Measurements from ENCODE around the gene CCDC149. TPM values are rescaled to one million over a fixed set of nuclear protein-coding genes. Genes with fewer than 3 reads are reported as not detected.

The CCDC149 gene
- total and polyA plus RNA-seq, 5 donors from 2014 or later = not detected

GRCh38 chr4:24793219-24794005 is 119.4 kb downstream of the CCDC149 start:
- Histone ChIP-seq H3K27me3 (ENCODE audit: control insufficient read depth, insufficient read depth, low read length) (no peaks in the 10 kb centered on the region), H3K4me1 (ENCODE audit: control insufficient read depth, insufficient read depth, low read length, poor library complexity, severe bottlenecking) (no peaks in the 10 kb centered on the region), H3K4me3 (ENCODE audit: low read depth, low read length) (no peak overlapping the region), H3K36me3 (ENCODE audit: control insufficient read depth, insufficient read depth, low read length) (no peaks in the 10 kb centered on the region), H3K27ac (ENCODE audit: insufficient read depth, low read length, poor library complexity, severe bottlenecking) (no peak overlapping the region), H3K9me3 (ENCODE audit: control insufficient read depth in 2 of 2, low read length in 2 of 2) (no peaks in the 10 kb centered on the region)
- DNase-seq (no peak), ATAC-seq (ENCODE audit: low read depth in 2 of 2) (no peak)
- Mint-ChIP-seq H3K4me1 (no peaks in the 10 kb centered on the region), H3K9me3 (peaks cover 0 to 10% (median under 1%) of the 10 kb centered on the region in 7 donors), H3K27ac (no peak overlapping the region), H3K4me3 (no peak overlapping the region), H3K27me3 (peaks cover 16% of the 10 kb centered on the region), H3K36me3 (no peaks in the 10 kb centered on the region)

DNA sequence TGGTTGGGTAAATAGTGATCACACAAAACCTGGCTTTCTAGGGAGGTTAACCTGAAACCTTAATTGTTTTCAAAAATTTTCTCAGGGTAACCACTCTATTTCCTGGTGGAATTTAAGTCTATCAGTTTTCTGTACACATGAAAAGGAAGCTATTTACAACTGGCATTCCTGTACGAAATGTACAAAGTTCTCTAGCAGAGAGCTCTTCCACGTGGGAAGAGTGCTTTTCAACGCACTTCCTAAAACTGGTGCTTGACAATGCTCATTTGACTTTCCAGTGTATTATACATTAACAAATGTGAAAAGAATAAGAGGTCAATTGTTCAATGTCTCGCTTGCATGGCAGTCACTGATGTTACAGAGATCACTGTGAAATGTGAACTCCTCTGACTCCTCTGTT is 120.3 kb downstream of the CCDC149 start:
- H3K36me3 Mint-ChIP-seq = no peaks in the 10 kb centered on the region
- H3K4me3 Mint-ChIP-seq = no peak overlapping the region
- no peaks in the 10 kb centered on the region for H3K9me3 ChIP-seq (ENCODE audit: control insufficient read depth in 2 of 2, low read length in 2 of 2)
- H3K4me1 Mint-ChIP-seq = no peaks in the 10 kb centered on the region
- no peak for DNase-seq
- H3K9me3 Mint-ChIP-seq = peaks cover 0 to 10% (median 0%) of the 10 kb centered on the region in 7 donors
- no peak overlapping the region for H3K27ac ChIP-seq (ENCODE audit: insufficient read depth, low read length, poor library complexity, severe bottlenecking)
- no peak overlapping the region for H3K27ac Mint-ChIP-seq
- no peaks in the 10 kb centered on the region for H3K4me1 ChIP-seq (ENCODE audit: control insufficient read depth, insufficient read depth, low read length, poor library complexity, severe bottlenecking)
- peaks cover 9% of the 10 kb centered on the region for H3K27me3 Mint-ChIP-seq
- H3K36me3 ChIP-seq (ENCODE audit: control insufficient read depth, insufficient read depth, low read length) = no peaks in the 10 kb centered on the region
- ATAC-seq (ENCODE audit: low read depth in 2 of 2) = no peak
- H3K27me3 ChIP-seq (ENCODE audit: control insufficient read depth, insufficient read depth, low read length) = no peaks in the 10 kb centered on the region
- no peak overlapping the region for H3K4me3 ChIP-seq (ENCODE audit: low read depth, low read length)

- ATAC-seq (ENCODE audit: low read depth in 2 of 2) (no peak), DNase-seq (no peak)
- H3K36me3 ChIP-seq (ENCODE audit: control insufficient read depth, insufficient read depth, low read length) = no peaks in the 10 kb centered on the region
- no peak overlapping the region for H3K4me3 ChIP-seq (ENCODE audit: low read depth, low read length)
- H3K36me3 Mint-ChIP-seq = no peaks in the 10 kb centered on the region
- H3K27ac Mint-ChIP-seq = no peak overlapping the region
- H3K4me1 ChIP-seq (ENCODE audit: control insufficient read depth, insufficient read depth, low read length, poor library complexity, severe bottlenecking) = no peaks in the 10 kb centered on the region
- no peaks in the 10 kb centered on the region for H3K27me3 ChIP-seq (ENCODE audit: control insufficient read depth, insufficient read depth, low read length)
- H3K4me3 Mint-ChIP-seq = no peak overlapping the region
- H3K9me3 ChIP-seq (ENCODE audit: control insufficient read depth in 2 of 2, low read length in 2 of 2) = no peaks in the 10 kb centered on the region
- no peaks in the 10 kb centered on the region for H3K4me1 Mint-ChIP-seq
- H3K27me3 Mint-ChIP-seq = peaks cover 9% of the 10 kb centered on the region
- no peak overlapping the region for H3K27ac ChIP-seq (ENCODE audit: insufficient read depth, low read length, poor library complexity, severe bottlenecking)
- H3K9me3 Mint-ChIP-seq = peaks cover 0 to 10% (median 4%) of the 10 kb centered on the region in 7 donors
Observed at GRCh38 chr4:24791043-24791442, 121.8 kb downstream of the CCDC149 start.

GRCh38 chr4:24783506-24783905 is 129.3 kb downstream of the CCDC149 start:
- ATAC-seq (ENCODE audit: low read depth in 2 of 2) (no peak), DNase-seq (no peak)
- Mint-ChIP-seq H3K27ac (no peak overlapping the region), H3K4me3 (no peak overlapping the region), H3K9me3 (peaks cover 0 to 4% (median 1%) of the 10 kb centered on the region in 7 donors), H3K4me1 (no peaks in the 10 kb centered on the region), H3K27me3 (peaks cover 8% of the 10 kb centered on the region), H3K36me3 (no peaks in the 10 kb centered on the region)
- H3K9me3 ChIP-seq (ENCODE audit: control insufficient read depth in 2 of 2, low read length in 2 of 2) = no peaks in the 10 kb centered on the region
- no peaks in the 10 kb centered on the region for H3K27me3 ChIP-seq (ENCODE audit: control insufficient read depth, insufficient read depth, low read length)
- no peak overlapping the region for H3K27ac ChIP-seq (ENCODE audit: insufficient read depth, low read length, poor library complexity, severe bottlenecking)
- no peak overlapping the region for H3K4me3 ChIP-seq (ENCODE audit: low read depth, low read length)
- H3K4me1 ChIP-seq (ENCODE audit: control insufficient read depth, insufficient read depth, low read length, poor library complexity, severe bottlenecking) = no peaks in the 10 kb centered on the region
- no peaks in the 10 kb centered on the region for H3K36me3 ChIP-seq (ENCODE audit: control insufficient read depth, insufficient read depth, low read length)

DNA sequence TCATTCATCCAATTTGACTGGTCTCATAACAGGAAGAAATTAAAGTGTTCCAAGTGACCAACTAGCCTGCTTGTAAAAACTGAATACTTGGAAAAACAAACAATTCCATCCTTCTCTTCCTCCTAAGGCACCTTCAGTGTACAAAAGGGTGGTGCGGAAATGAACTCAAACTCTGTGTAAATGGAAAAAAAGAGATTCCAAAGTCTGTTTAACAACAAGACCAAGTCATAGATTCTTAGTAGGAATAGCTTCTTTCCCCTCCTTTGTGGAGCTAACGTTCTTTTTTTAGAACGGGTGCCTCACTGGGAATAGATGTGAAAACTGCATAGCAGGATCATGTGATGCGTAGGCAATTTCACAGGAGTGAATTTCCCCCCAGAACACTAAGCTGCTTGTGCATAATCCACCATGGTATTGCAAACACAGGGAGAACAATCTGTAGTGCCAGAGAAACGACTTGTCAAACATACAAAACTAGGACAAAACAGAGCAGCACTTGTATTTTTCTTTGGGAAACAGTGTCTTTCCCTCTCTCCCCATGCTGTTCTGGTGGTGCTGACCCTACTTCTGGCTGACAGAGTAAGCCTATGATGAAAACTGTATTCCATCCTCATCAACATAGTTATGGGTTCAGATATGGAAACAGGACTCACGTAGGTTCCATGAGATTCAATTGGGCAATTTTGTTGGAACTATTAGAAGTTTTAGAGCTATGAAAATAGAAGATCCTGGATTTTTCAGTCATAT is 130.7 kb downstream of the CCDC149 start:
- Mint-ChIP-seq H3K4me3 (no peak overlapping the region), H3K9me3 (peaks cover 0 to 6% (median 2%) of the 10 kb centered on the region in 7 donors), H3K4me1 (no peaks in the 10 kb centered on the region), H3K27ac (no peak overlapping the region), H3K36me3 (no peaks in the 10 kb centered on the region), H3K27me3 (peaks cover 12% of the 10 kb centered on the region)
- Histone ChIP-seq H3K27ac (ENCODE audit: insufficient read depth, low read length, poor library complexity, severe bottlenecking) (no peak overlapping the region), H3K4me1 (ENCODE audit: control insufficient read depth, insufficient read depth, low read length, poor library complexity, severe bottlenecking) (no peaks in the 10 kb centered on the region), H3K36me3 (ENCODE audit: control insufficient read depth, insufficient read depth, low read length) (no peaks in the 10 kb centered on the region), H3K4me3 (ENCODE audit: low read depth, low read length) (no peak overlapping the region), H3K9me3 (ENCODE audit: control insufficient read depth in 2 of 2, low read length in 2 of 2) (no peaks in the 10 kb centered on the region), H3K27me3 (ENCODE audit: control insufficient read depth, insufficient read depth, low read length) (no peaks in the 10 kb centered on the region)
- DNase-seq = no peak
- no peak for ATAC-seq (ENCODE audit: low read depth in 2 of 2)

DNA sequence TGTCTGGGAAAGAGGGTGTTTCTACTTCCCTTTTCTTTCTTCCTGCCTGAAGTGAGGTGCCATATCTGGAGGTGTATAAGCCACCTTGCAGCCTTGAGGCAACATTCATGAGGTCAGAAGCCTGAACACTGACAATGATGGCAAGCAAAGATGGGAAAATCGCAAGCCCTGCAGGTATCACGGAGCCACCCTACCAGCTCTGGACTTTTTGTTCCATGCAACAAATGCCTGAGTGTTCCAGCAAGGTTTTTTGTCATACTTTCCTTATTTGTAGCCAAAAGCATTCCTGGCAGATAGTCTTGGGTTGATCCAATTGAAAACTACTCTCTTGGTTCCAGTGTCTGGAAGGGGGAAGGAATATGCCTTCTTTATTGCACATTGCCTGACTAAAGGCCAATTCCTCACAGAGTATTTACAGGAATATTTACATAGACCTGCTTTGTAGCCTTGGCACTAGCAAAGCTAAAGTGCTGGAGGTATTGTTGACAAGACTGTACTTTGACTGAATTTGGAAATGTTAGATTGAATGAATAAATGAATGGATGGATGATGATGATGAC is 131.8 kb downstream of the CCDC149 start:
- no peaks in the 10 kb centered on the region for H3K4me1 ChIP-seq (ENCODE audit: control insufficient read depth, insufficient read depth, low read length, poor library complexity, severe bottlenecking)
- Mint-ChIP-seq H3K36me3 (no peaks in the 10 kb centered on the region), H3K27ac (peak overlapping the region in 1 of 3 donors; percentile 21), H3K9me3 (peaks cover 0 to 6% (median 0%) of the 10 kb centered on the region in 7 donors), H3K4me3 (no peak overlapping the region), H3K4me1 (no peaks in the 10 kb centered on the region), H3K27me3 (peaks cover 12% of the 10 kb centered on the region)
- no peak for ATAC-seq (ENCODE audit: low read depth in 2 of 2)
- no peaks in the 10 kb centered on the region for H3K9me3 ChIP-seq (ENCODE audit: control insufficient read depth in 2 of 2, low read length in 2 of 2)
- no peak overlapping the region for H3K27ac ChIP-seq (ENCODE audit: insufficient read depth, low read length, poor library complexity, severe bottlenecking)
- no peaks in the 10 kb centered on the region for H3K27me3 ChIP-seq (ENCODE audit: control insufficient read depth, insufficient read depth, low read length)
- DNase-seq = no peak
- no peaks in the 10 kb centered on the region for H3K36me3 ChIP-seq (ENCODE audit: control insufficient read depth, insufficient read depth, low read length)
- no peak overlapping the region for H3K4me3 ChIP-seq (ENCODE audit: low read depth, low read length)

GRCh38 chr4:24778464-24779225 is 134.2 kb downstream of the CCDC149 start:
- no peaks in the 10 kb centered on the region for H3K4me1 Mint-ChIP-seq

More at GRCh38 chr4:24778464-24779225, 134.2 kb downstream of the CCDC149 start:
- DNase-seq = no peak
- Mint-ChIP-seq H3K36me3 (no peaks in the 10 kb centered on the region), H3K27me3 (peaks cover 4% of the 10 kb centered on the region), H3K4me3 (no peak overlapping the region), H3K9me3 (peaks cover 0 to 5% (median 1%) of the 10 kb centered on the region in 7 donors), H3K27ac (no peak overlapping the region)
- H3K9me3 ChIP-seq (ENCODE audit: control insufficient read depth in 2 of 2, low read length in 2 of 2) = no peaks in the 10 kb centered on the region
- H3K4me1 ChIP-seq (ENCODE audit: control insufficient read depth, insufficient read depth, low read length, poor library complexity, severe bottlenecking) = no peaks in the 10 kb centered on the region
- no peak for ATAC-seq (ENCODE audit: low read depth in 2 of 2)
- H3K27me3 ChIP-seq (ENCODE audit: control insufficient read depth, insufficient read depth, low read length) = no peaks in the 10 kb centered on the region
- H3K4me3 ChIP-seq (ENCODE audit: low read depth, low read length) = no peak overlapping the region
- H3K36me3 ChIP-seq (ENCODE audit: control insufficient read depth, insufficient read depth, low read length) = no peaks in the 10 kb centered on the region
- no peak overlapping the region for H3K27ac ChIP-seq (ENCODE audit: insufficient read depth, low read length, poor library complexity, severe bottlenecking)
